Measurements from ENCODE around the gene GUCY2D.

The GUCY2D gene

GRCh38 chr17:8068736-8069586 is 66.5 kb downstream of the GUCY2D start:
- no peak for DNase-seq

- no peak for DNase-seq
Observed at GRCh38 chr17:8069587-8069860, 67.1 kb downstream of the GUCY2D start.
